ENCODE measurements around the gene CNNM3. TPM values are rescaled to one million over a fixed set of nuclear protein-coding genes. Genes with fewer than 3 reads are reported as not detected.
A peak's percentile ranks its signal among the peaks of the same experiment; 100 is the strongest.

CNNM3 gene
- total RNA-seq, 1 donor from 2014 or later, result 28.3 TPM

- Mint-ChIP-seq H3K36me3 (no peaks in the 10 kb centered on the region), H3K27ac (peak overlapping the region; percentile 67), H3K4me3 (peak overlapping the region; percentile 28), H3K4me1 (ENCODE audit: unreplicated experiment) (peaks cover 34% of the 10 kb centered on the region), H3K27me3 (no peaks in the 10 kb centered on the region), H3K9me3 (no peaks in the 10 kb centered on the region)
- no peak for DNase-seq (ENCODE audit: extremely low spot score, unreplicated experiment)
- TF ChIP-seq CTCF (conservative IDR thresholded peaks at IDR 0.05), result no peak
These were observed 56.7 kb downstream of the CNNM3 start for GRCh38 chr2:96872591-96873349.

GRCh38 chr2:96873651-96874096 is 57.6 kb downstream of the CNNM3 start:
- Mint-ChIP-seq H3K27me3 (no peaks in the 10 kb centered on the region), H3K4me3 (no peak overlapping the region), H3K4me1 (ENCODE audit: unreplicated experiment) (peaks cover 33% of the 10 kb centered on the region), H3K27ac (peak overlapping the region; percentile 82), H3K36me3 (no peaks in the 10 kb centered on the region), H3K9me3 (no peaks in the 10 kb centered on the region)
- no peak for TF ChIP-seq CTCF (conservative IDR thresholded peaks at IDR 0.05)
- DNase-seq (ENCODE audit: extremely low spot score, unreplicated experiment), result no peak

- Mint-ChIP-seq H3K36me3 (no peaks in the 10 kb centered on the region), H3K4me3 (peak overlapping the region; percentile 70), H3K9me3 (no peaks in the 10 kb centered on the region), H3K27me3 (no peaks in the 10 kb centered on the region), H3K4me1 (ENCODE audit: unreplicated experiment) (peaks cover 33% of the 10 kb centered on the region), H3K27ac (peak overlapping the region; percentile 82)
- no peak for TF ChIP-seq CTCF (conservative IDR thresholded peaks at IDR 0.05)
- no peak for DNase-seq (ENCODE audit: extremely low spot score, unreplicated experiment)
These were observed 58.2 kb downstream of the CNNM3 start for GRCh38 chr2:96874198-96874831.

- H3K9me3 Mint-ChIP-seq, result no peaks in the 10 kb centered on the region
- no peaks in the 10 kb centered on the region for H3K36me3 Mint-ChIP-seq
- peak; percentile 53 for TF ChIP-seq CTCF (conservative IDR thresholded peaks at IDR 0.05)
- H3K27me3 Mint-ChIP-seq, result no peaks in the 10 kb centered on the region
- H3K4me3 Mint-ChIP-seq, result peak overlapping the region; percentile 60
- H3K27ac Mint-ChIP-seq, result peak overlapping the region; percentile 82
- H3K4me1 Mint-ChIP-seq (ENCODE audit: unreplicated experiment), result peaks cover 31% of the 10 kb centered on the region
- no peak for DNase-seq (ENCODE audit: extremely low spot score, unreplicated experiment)
These were observed 59.6 kb downstream of the CNNM3 start for GRCh38 chr2:96875498-96876268.

GRCh38 chr2:96876269-96877041 is 60.4 kb downstream of the CNNM3 start:
- H3K27me3 Mint-ChIP-seq, result no peaks in the 10 kb centered on the region
- H3K36me3 Mint-ChIP-seq, result no peaks in the 10 kb centered on the region
- peaks cover 26% of the 10 kb centered on the region for H3K4me1 Mint-ChIP-seq (ENCODE audit: unreplicated experiment)
- no peaks in the 10 kb centered on the region for H3K9me3 Mint-ChIP-seq
- peak overlapping the region; percentile 82 for H3K27ac Mint-ChIP-seq
- no peak for TF ChIP-seq CTCF (conservative IDR thresholded peaks at IDR 0.05)
- no peak overlapping the region for H3K4me3 Mint-ChIP-seq
- DNase-seq (ENCODE audit: extremely low spot score, unreplicated experiment), result no peak

Data from type B pancreatic cell (in vitro differentiated cells).